Right lobe of liver (tissue), 4 donors: ENCODE results near the gene PGBD5.

Experiments used
- CTCF ChIP-seq, 4 donors: fragments of 200-600 bp in 3 of 4; fragments of 450-650 bp in 1 of 4; IDR thresholded peaks; one replicate each; pipeline versions ENCODE4 v1.5.1 to v1.8.0; 2016 to 2022; ENCODE audit warnings: antibody characterized with exemption in 4 of 4, mild to moderate bottlenecking in 2 of 4
- POLR2A ChIP-seq: fragments of 450-650 bp; IDR thresholded peaks from one replicate; pipeline ENCODE4 v1.6.1; 2017; ENCODE audit warnings: antibody characterized with exemption, mild to moderate bottlenecking
- donor health status: DM: no; HTN: no; CAD: no.
- donor health status: DM: no; HTN: no; CAD: no.
- donor health status: DM: no; HTN: yes; CAD: no.

GRCh38 chr1:230280906-230281413, 145.2 kb downstream of the PGBD5 start:
- TF ChIP-seq CTCF (IDR thresholded peaks at IDR 0.05) (no peak), POLR2A (no peak)
